Neural progenitor cell (in vitro differentiated cells): Measurements from ENCODE around the gene RHBDL2.

ENCODE experiments used
- CTCF ChIP-seq: fragments of 200-600 bp; sonication (generic); IDR thresholded peaks from 2 replicates; pipeline ENCODE4 v1.5.1; 2017; ENCODE audit warnings: antibody characterized with exemption, mild to moderate bottlenecking
- EZH2 ChIP-seq: fragments of 200-600 bp; sonication (generic); IDR thresholded peaks from 2 replicates; pipeline ENCODE4 v1.6.1; 2017; ENCODE audit warnings: antibody characterized with exemption, mild to moderate bottlenecking, moderate library complexity

- TF ChIP-seq EZH2, result no peak
- TF ChIP-seq CTCF, result no peak
Measured at GRCh38 chr1:38848071-38848470, 93.6 kb downstream of the RHBDL2 start.
